Right lobe of liver (tissue), 4 donors: ENCODE results near the gene CC2D2A.

ENCODE experiments used
- CTCF ChIP-seq, 4 donors: fragments of 200-600 bp in 3 of 4; fragments of 450-650 bp in 1 of 4; IDR thresholded peaks; one replicate each; pipeline versions ENCODE4 v1.5.1 to v1.8.0; 2016 to 2022; ENCODE audit warnings: antibody characterized with exemption in 4 of 4, mild to moderate bottlenecking in 2 of 4
- POLR2A ChIP-seq: fragments of 450-650 bp; IDR thresholded peaks from one replicate; pipeline ENCODE4 v1.6.1; 2017; ENCODE audit warnings: antibody characterized with exemption, mild to moderate bottlenecking
- donor health status: DM: no; HTN: no; CAD: no.
- donor health status: DM: no; HTN: no; CAD: no.
- donor health status: DM: no; HTN: yes; CAD: no.

GRCh38 chr4:15427161-15427560, 42.5 kb upstream of the CC2D2A start:
- TF ChIP-seq CTCF (IDR thresholded peaks at IDR 0.05) (no peak), POLR2A (no peak)
